IMR-90 (cell line): ENCODE results near the gene ATP13A2.
"Not testable (repeated sequence)": the region's sequence is repeated elsewhere in the genome, so short reads cannot be mapped to it uniquely, and the experiment has no call there.

ENCODE experiments used
- CHD1 ChIP-seq: IDR thresholded peaks from 2 replicates; pipeline ENCODE4 v1.6.1; 2012; ENCODE audit warnings: low read depth, low read length, improper control_type of control experiment
- CTCF ChIP-seq: conservative IDR thresholded peaks from 2 replicates; pipeline ENCODE4 v1.5.1; 2012; ENCODE audit warnings: mild to moderate bottlenecking, low read depth, low read length, improper control_type of control experiment
- NFE2L2 ChIP-seq: fragments of 150-350 bp; IDR thresholded peaks from 2 replicates; pipeline ENCODE4 v1.6.1; 2016; ENCODE audit warnings: low read depth, mild to moderate bottlenecking, low read length
- SMC3 ChIP-seq: fragments of 150-350 bp; IDR thresholded peaks from 2 replicates; pipeline ENCODE4 v1.6.1; 2016; ENCODE audit warnings: low read depth, mild to moderate bottlenecking, antibody characterized with exemption, low read length, moderate library complexity
- USF2 ChIP-seq: fragments of 150-350 bp; IDR thresholded peaks from 2 replicates; pipeline ENCODE4 v1.6.1; 2017; ENCODE audit warnings: mild to moderate bottlenecking, antibody characterized with exemption, low read length, low read depth

- not testable (repeated sequence) for TF ChIP-seq CTCF, SMC3, NFE2L2, CHD1, USF2
Observed at GRCh38 chr1:16948282-16948891, 63.3 kb downstream of the ATP13A2 start.
